Activated T-cell treated with anti-CD3 and anti-CD28 coated beads, Interleukin-2, amount 50 U/mL, for 72 hours (primary cell): ENCODE measurements around the gene EPHA7. TPM values are rescaled to one million over a fixed set of nuclear protein-coding genes. Genes with fewer than 3 reads are reported as not detected.

Experiments used
- ATAC-seq, 2 donors: fragments of 150-1000 bp; cut with Tn5 transposase; replicated peaks in 1 of 2; 2 replicates each; pipeline ENCODE4 v1.10.0; 2021; ENCODE audit warnings: moderate library complexity in 2 of 2, mild to moderate bottlenecking in 1 of 2
- DNase-seq, 2 donors: peaks; one replicate each; pipeline ENCODE4 v3.0.0; 2021 to 2022; ENCODE audit warnings: mixed read lengths in 1 of 2
- H3K27ac Mint-ChIP-seq: one replicate; pipeline ENCODE4 v1.8.0; 2022; ENCODE audit warnings: mild to moderate bottlenecking, moderate library complexity, mixed read lengths
- H3K27me3 Mint-ChIP-seq: one replicate; pipeline ENCODE4 v1.8.0; 2022; ENCODE audit warnings: low read depth, mixed read lengths
- H3K36me3 Mint-ChIP-seq, 2 donors: one replicate each; pipeline ENCODE4 v1.8.0; 2022; ENCODE audit warnings: mixed read lengths in 2 of 2, mild to moderate bottlenecking in 1 of 2; ENCODE audit not compliant: insufficient read depth in 2 of 2
- H3K4me1 Mint-ChIP-seq: one replicate; pipeline ENCODE4 v1.8.0; 2022; ENCODE audit warnings: low read depth, mixed read lengths
- H3K4me3 Mint-ChIP-seq, 2 donors: one replicate each; pipeline ENCODE4 v1.8.0; 2022; ENCODE audit warnings: mild to moderate bottlenecking in 2 of 2, mixed read lengths in 2 of 2, moderate library complexity in 2 of 2
- H3K9me3 Mint-ChIP-seq, 2 donors: one replicate each; pipeline ENCODE4 v1.8.0; 2022; ENCODE audit warnings: mixed read lengths in 2 of 2
- total RNA-seq, 2 donors: library from RNA; stranded (reverse); gene quantifications; one replicate each; pipeline ENCODE4 v1.2.3, GENCODE V29; 2022

EPHA7 gene
- total RNA-seq, 2 donors from 2014 or later = not detected

GRCh38 chr6:93337772-93338394, 81.5 kb downstream of the EPHA7 start:
- ATAC-seq (no peak), DNase-seq (no peak)
- H3K4me1 Mint-ChIP-seq = no peaks in the 10 kb centered on the region
- no peaks in the 10 kb centered on the region for H3K36me3 Mint-ChIP-seq
- H3K9me3 Mint-ChIP-seq = peaks cover 1 to 2% of the 10 kb centered on the region in 2 donors
- no peak overlapping the region for H3K27ac Mint-ChIP-seq
- no peak overlapping the region for H3K4me3 Mint-ChIP-seq
- H3K27me3 Mint-ChIP-seq = no peaks in the 10 kb centered on the region

- Mint-ChIP-seq H3K36me3 (no peaks in the 10 kb centered on the region), H3K9me3 (peaks cover 1 to 2% of the 10 kb centered on the region in 2 donors), H3K4me3 (no peak overlapping the region), H3K4me1 (no peaks in the 10 kb centered on the region), H3K27ac (no peak overlapping the region), H3K27me3 (no peaks in the 10 kb centered on the region)
- no peak for DNase-seq
- no peak for ATAC-seq
Measured at GRCh38 chr6:93337014-93337413, 82.3 kb downstream of the EPHA7 start.

GRCh38 chr6:93329301-93330000, 89.9 kb downstream of the EPHA7 start:
- Mint-ChIP-seq H3K36me3 (no peaks in the 10 kb centered on the region), H3K4me1 (no peaks in the 10 kb centered on the region), H3K9me3 (peaks cover 2 to 3% of the 10 kb centered on the region in 2 donors), H3K4me3 (no peak overlapping the region), H3K27ac (no peak overlapping the region), H3K27me3 (no peaks in the 10 kb centered on the region)
- ATAC-seq (no peak), DNase-seq (no peak)

GRCh38 chr6:93327857-93328256, 91.5 kb downstream of the EPHA7 start:
- Mint-ChIP-seq H3K27ac (no peak overlapping the region), H3K4me3 (no peak overlapping the region), H3K27me3 (no peaks in the 10 kb centered on the region), H3K9me3 (peaks cover 2 to 3% of the 10 kb centered on the region in 2 donors), H3K4me1 (no peaks in the 10 kb centered on the region), H3K36me3 (no peaks in the 10 kb centered on the region)
- DNase-seq (no peak), ATAC-seq (no peak)

GRCh38 chr6:93325761-93326160, 93.6 kb downstream of the EPHA7 start:
- no peak for DNase-seq
- H3K4me1 Mint-ChIP-seq = no peaks in the 10 kb centered on the region
- H3K27ac Mint-ChIP-seq = no peak overlapping the region
- no peaks in the 10 kb centered on the region for H3K27me3 Mint-ChIP-seq
- H3K9me3 Mint-ChIP-seq = peaks cover 2 to 3% of the 10 kb centered on the region in 2 donors
- no peak overlapping the region for H3K4me3 Mint-ChIP-seq
- H3K36me3 Mint-ChIP-seq = no peaks in the 10 kb centered on the region
- ATAC-seq = no peak

GRCh38 chr6:93323630-93324029, 95.7 kb downstream of the EPHA7 start:
- ATAC-seq (no peak), DNase-seq (no peak)
- no peak overlapping the region for H3K27ac Mint-ChIP-seq
- H3K4me1 Mint-ChIP-seq = no peaks in the 10 kb centered on the region
- H3K4me3 Mint-ChIP-seq = no peak overlapping the region
- no peaks in the 10 kb centered on the region for H3K27me3 Mint-ChIP-seq
- H3K36me3 Mint-ChIP-seq = no peaks in the 10 kb centered on the region
- H3K9me3 Mint-ChIP-seq = peaks cover 2 to 3% of the 10 kb centered on the region in 2 donors

GRCh38 chr6:93322651-93323050, 96.7 kb downstream of the EPHA7 start:
- Mint-ChIP-seq H3K9me3 (peaks cover 0 to 2% of the 10 kb centered on the region in 2 donors), H3K36me3 (no peaks in the 10 kb centered on the region), H3K27ac (no peak overlapping the region), H3K4me3 (no peak overlapping the region), H3K4me1 (no peaks in the 10 kb centered on the region), H3K27me3 (no peaks in the 10 kb centered on the region)
- no peak for ATAC-seq
- DNase-seq = no peak

- Mint-ChIP-seq H3K4me3 (no peak overlapping the region), H3K27ac (no peak overlapping the region), H3K27me3 (no peaks in the 10 kb centered on the region), H3K9me3 (peaks cover 0 to 2% of the 10 kb centered on the region in 2 donors), H3K36me3 (no peaks in the 10 kb centered on the region), H3K4me1 (no peaks in the 10 kb centered on the region)
- DNase-seq = no peak
- no peak for ATAC-seq
Measured at GRCh38 chr6:93319304-93319703, 100.1 kb downstream of the EPHA7 start.

GRCh38 chr6:93318121-93318520, 101.2 kb downstream of the EPHA7 start:
- H3K4me1 Mint-ChIP-seq = no peaks in the 10 kb centered on the region
- DNase-seq (no peak), ATAC-seq (no peak)
- H3K36me3 Mint-ChIP-seq = no peaks in the 10 kb centered on the region
- H3K4me3 Mint-ChIP-seq = no peak overlapping the region
- H3K27ac Mint-ChIP-seq = no peak overlapping the region
- H3K27me3 Mint-ChIP-seq = no peaks in the 10 kb centered on the region
- H3K9me3 Mint-ChIP-seq = peaks cover 0 to 2% of the 10 kb centered on the region in 2 donors

- DNase-seq = no peak
- no peak for ATAC-seq
- Mint-ChIP-seq H3K27me3 (no peaks in the 10 kb centered on the region), H3K27ac (no peak overlapping the region), H3K4me3 (no peak overlapping the region), H3K9me3 (peaks cover 0 to 2% of the 10 kb centered on the region in 2 donors), H3K4me1 (no peaks in the 10 kb centered on the region), H3K36me3 (no peaks in the 10 kb centered on the region)
Measured at GRCh38 chr6:93317592-93317991, 101.8 kb downstream of the EPHA7 start.

GRCh38 chr6:93307505-93308409, 111.6 kb downstream of the EPHA7 start:
- no peaks in the 10 kb centered on the region for H3K9me3 Mint-ChIP-seq
- no peaks in the 10 kb centered on the region for H3K36me3 Mint-ChIP-seq
- H3K27me3 Mint-ChIP-seq = no peaks in the 10 kb centered on the region
- no peak for DNase-seq
- no peak for ATAC-seq
- no peaks in the 10 kb centered on the region for H3K4me1 Mint-ChIP-seq
- no peak overlapping the region for H3K27ac Mint-ChIP-seq
- H3K4me3 Mint-ChIP-seq = no peak overlapping the region

- Mint-ChIP-seq H3K4me3 (no peak overlapping the region), H3K4me1 (no peaks in the 10 kb centered on the region), H3K27ac (no peak overlapping the region), H3K9me3 (peaks cover 4 to 5% of the 10 kb centered on the region in 2 donors), H3K36me3 (no peaks in the 10 kb centered on the region), H3K27me3 (no peaks in the 10 kb centered on the region)
- DNase-seq = no peak
- no peak for ATAC-seq
Measured at GRCh38 chr6:93305088-93305487, 114.3 kb downstream of the EPHA7 start.

- Mint-ChIP-seq H3K4me3 (no peak overlapping the region), H3K4me1 (no peaks in the 10 kb centered on the region), H3K9me3 (peaks cover 7 to 8% of the 10 kb centered on the region in 2 donors), H3K27ac (no peak overlapping the region), H3K36me3 (no peaks in the 10 kb centered on the region), H3K27me3 (no peaks in the 10 kb centered on the region)
- DNase-seq = no peak
- ATAC-seq = no peak
Measured at GRCh38 chr6:93304505-93304904, 114.9 kb downstream of the EPHA7 start.
